Measurements from ENCODE around the gene EIF4G3.

DNA sequence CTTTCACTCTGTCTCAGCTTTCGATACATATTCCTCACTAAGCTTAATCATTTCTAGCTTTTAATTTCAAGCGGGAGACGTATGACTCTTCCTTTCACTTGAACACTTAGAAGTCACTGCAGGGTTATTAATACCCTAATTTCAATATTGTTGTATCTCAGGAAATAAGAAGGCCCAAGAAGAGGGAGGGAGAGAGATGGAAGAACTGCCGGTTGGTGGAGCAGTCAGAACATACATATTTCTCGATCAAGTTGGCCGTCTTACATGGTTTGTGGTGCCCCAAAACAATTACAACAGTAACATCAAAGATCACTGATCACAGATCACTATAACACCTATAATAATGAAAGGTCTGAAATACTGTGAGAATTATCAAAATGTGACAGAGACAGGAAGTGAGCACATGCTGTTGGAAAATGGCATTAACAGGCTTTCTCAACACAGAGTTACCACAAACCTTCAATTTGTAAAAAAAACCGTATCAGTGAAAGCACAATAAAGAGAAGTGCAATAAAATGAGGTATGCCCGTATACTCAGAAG, 244.2 kb downstream of the EIF4G3 start:
- TF ChIP-seq NFYB (IDR thresholded peaks at IDR 0.05; ENCODE audit: insufficient read depth, low read depth, low read length) (no peak), ZNF274 (IDR thresholded peaks at IDR 0.05; ENCODE audit: insufficient read depth, insufficient read length) (no peak)
- TF ChIP-seq, protein P1, sequence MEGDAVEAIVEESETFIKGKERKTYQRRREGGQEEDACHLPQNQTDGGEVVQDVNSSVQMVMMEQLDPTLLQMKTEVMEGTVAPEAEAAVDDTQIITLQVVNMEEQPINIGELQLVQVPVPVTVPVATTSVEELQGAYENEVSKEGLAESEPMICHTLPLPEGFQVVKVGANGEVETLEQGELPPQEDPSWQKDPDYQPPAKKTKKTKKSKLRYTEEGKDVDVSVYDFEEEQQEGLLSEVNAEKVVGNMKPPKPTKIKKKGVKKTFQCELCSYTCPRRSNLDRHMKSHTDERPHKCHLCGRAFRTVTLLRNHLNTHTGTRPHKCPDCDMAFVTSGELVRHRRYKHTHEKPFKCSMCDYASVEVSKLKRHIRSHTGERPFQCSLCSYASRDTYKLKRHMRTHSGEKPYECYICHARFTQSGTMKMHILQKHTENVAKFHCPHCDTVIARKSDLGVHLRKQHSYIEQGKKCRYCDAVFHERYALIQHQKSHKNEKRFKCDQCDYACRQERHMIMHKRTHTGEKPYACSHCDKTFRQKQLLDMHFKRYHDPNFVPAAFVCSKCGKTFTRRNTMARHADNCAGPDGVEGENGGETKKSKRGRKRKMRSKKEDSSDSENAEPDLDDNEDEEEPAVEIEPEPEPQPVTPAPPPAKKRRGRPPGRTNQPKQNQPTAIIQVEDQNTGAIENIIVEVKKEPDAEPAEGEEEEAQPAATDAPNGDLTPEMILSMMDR (IDR thresholded peaks at IDR 0.05 in 2 of 3, conservative IDR thresholded peaks at IDR 0.05 in 1 of 3; ENCODE audit: control insufficient read depth in 2 of 3, extremely low read depth in 1 of 3, insufficient read depth in 1 of 3, low read depth in 3 of 3, low read length in 3 of 3): peak in 1 of 3 experiments; percentile 10; a peak in 1 of 6 replicates

Measured in GM12878 (cell line).